Activated T-cell treated with anti-CD3 and anti-CD28 coated beads for 24 hours (primary cell): ENCODE data around the gene C1QTNF6.

Experiments used
- DNase-seq: peaks from one replicate; pipeline ENCODE4 v3.0.0-alpha.2; 2020; ENCODE audit warnings: low read depth

Gene C1QTNF6

GRCh38 chr22:37190262-37190780, 2.3 kb upstream of the C1QTNF6 start:
- DNase-seq: no peak

GRCh38 chr22:37188901-37189466, 937 bp upstream of the C1QTNF6 start:
- no peak for DNase-seq

- no peak for DNase-seq
These were observed 526 bp downstream of the C1QTNF6 start for GRCh38 chr22:37187552-37187890.

GRCh38 chr22:37186997-37187522, 987 bp downstream of the C1QTNF6 start:
- DNase-seq: no peak

- DNase-seq: peak; percentile 38
These were observed 1.6 kb downstream of the C1QTNF6 start for GRCh38 chr22:37186228-37186996.

- DNase-seq: no peak
These were observed 2.3 kb downstream of the C1QTNF6 start for GRCh38 chr22:37185646-37186227.

GRCh38 chr22:37184816-37185541, 3.1 kb downstream of the C1QTNF6 start:
- DNase-seq: no peak

GRCh38 chr22:37184380-37184755, 3.7 kb downstream of the C1QTNF6 start:
- no peak for DNase-seq

- no peak for DNase-seq
These were observed 4.3 kb downstream of the C1QTNF6 start for GRCh38 chr22:37183432-37184379.

- DNase-seq: no peak
These were observed 5.2 kb downstream of the C1QTNF6 start for GRCh38 chr22:37182949-37183245.

- no peak for DNase-seq
These were observed 5.7 kb downstream of the C1QTNF6 start for GRCh38 chr22:37182101-37182948.

GRCh38 chr22:37181681-37182080, 6.4 kb downstream of the C1QTNF6 start:
- DNase-seq: no peak

- DNase-seq: no peak
These were observed 7.4 kb downstream of the C1QTNF6 start for GRCh38 chr22:37180531-37181231.

- no peak for DNase-seq
These were observed 8.2 kb downstream of the C1QTNF6 start for GRCh38 chr22:37179622-37180420.

GRCh38 chr22:37179126-37179470, 8.9 kb downstream of the C1QTNF6 start:
- no peak for DNase-seq

GRCh38 chr22:37178350-37179125, 9.5 kb downstream of the C1QTNF6 start:
- DNase-seq: no peak

GRCh38 chr22:37177755-37178154, 10.3 kb downstream of the C1QTNF6 start:
- DNase-seq: no peak

GRCh38 chr22:37177221-37177620, 10.8 kb downstream of the C1QTNF6 start:
- DNase-seq: no peak
